Esophagus (tissue), 2 donors: ENCODE data around the gene RHBDD3. TPM values are rescaled to one million over a fixed set of nuclear protein-coding genes. Genes with fewer than 3 reads are reported as not detected.

Source experiments
- H3K27ac ChIP-seq, 2 donors: one replicate each; pipeline ENCODE4 v1.5.1; 2013; ENCODE audit warnings: low read depth in 2 of 2, mild to moderate bottlenecking in 2 of 2, inconsistent platforms in 1 of 2, low read length in 1 of 2, moderate library complexity in 1 of 2
- H3K27me3 ChIP-seq, 2 donors: one replicate each; pipeline ENCODE4 v1.6.1; 2013; ENCODE audit warnings: low read length in 2 of 2, control low read depth in 1 of 2, mild to moderate bottlenecking in 1 of 2; ENCODE audit not compliant: insufficient read depth in 2 of 2, control insufficient read depth in 1 of 2
- H3K36me3 ChIP-seq, 2 donors: one replicate each; pipeline ENCODE4 v1.6.1; 2013; ENCODE audit warnings: low read length in 1 of 2; ENCODE audit not compliant: control insufficient read depth in 2 of 2, insufficient read depth in 2 of 2
- H3K4me1 ChIP-seq, 2 donors: one replicate each; pipeline ENCODE4 v1.6.1; 2013; ENCODE audit warnings: low read length in 1 of 2; ENCODE audit not compliant: control insufficient read depth in 2 of 2, insufficient read depth in 2 of 2
- H3K4me3 ChIP-seq, 2 donors: one replicate each; pipeline ENCODE4 v1.5.1; 2013; ENCODE audit warnings: low read length in 2 of 2, mild to moderate bottlenecking in 2 of 2, low read depth in 1 of 2, moderate library complexity in 1 of 2
- H3K9me3 ChIP-seq, 2 donors: one replicate each; pipeline ENCODE4 v1.6.1; 2013; ENCODE audit warnings: mild to moderate bottlenecking in 2 of 2, low read depth in 1 of 2, low read length in 1 of 2, moderate library complexity in 1 of 2; ENCODE audit not compliant: control insufficient read depth in 2 of 2, insufficient read depth in 1 of 2
- WGBS, 2 donors: extraction: QIAGEN DNeasy Blood & Tissue Kit; methylation state at CpG; one replicate each; pipeline ENCODE4 v1.1.7; 2013; 5-methylcytosine and 5-hydroxymethylcytosine counted together
- polyA plus RNA-seq, 2 donors: library from polyadenylated mRNA; stranded (reverse); fragments of 200-250 nt; gene quantifications; one replicate each; pipeline ENCODE4 v1.2.3, GENCODE V29; 2013
- donor health status: healthy with polysubstance abuse.
- donor health status: Bipolar disorder and iron deficiency.

RHBDD3 gene
- polyA plus RNA-seq, 2 donors = 15.1 to 20.9 TPM

DNA sequence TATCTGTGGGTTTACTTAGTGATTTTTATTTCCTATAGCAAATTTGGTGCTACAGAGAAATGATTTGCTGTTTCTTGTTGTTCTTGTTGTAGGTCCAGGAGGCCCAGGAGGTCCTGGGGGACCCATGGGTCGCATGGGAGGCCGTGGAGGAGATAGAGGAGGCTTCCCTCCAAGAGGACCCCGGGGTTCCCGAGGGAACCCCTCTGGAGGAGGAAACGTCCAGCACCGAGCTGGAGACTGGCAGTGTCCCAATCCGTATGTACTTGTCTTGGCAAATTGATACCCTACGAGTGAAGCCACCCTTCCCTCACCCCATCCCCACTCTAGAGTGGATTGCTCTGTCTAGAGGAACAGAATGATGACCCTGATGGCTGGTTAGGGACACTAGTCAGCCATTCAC lies 30.9 kb upstream of the RHBDD3 start:
- no peak overlapping the region for H3K4me3 ChIP-seq
- H3K27me3 ChIP-seq = no peaks in the 10 kb centered on the region
- no peaks in the 10 kb centered on the region for H3K9me3 ChIP-seq
- peaks cover 16 to 44% of the 10 kb centered on the region in 2 donors for H3K36me3 ChIP-seq
- H3K27ac ChIP-seq = no peak overlapping the region
- WGBS, 2 donors = 74 to 83% methylated on average over 8 of the region's 8 CpGs
- peaks cover 0 to 4% of the 10 kb centered on the region in 2 donors for H3K4me1 ChIP-seq

DNA sequence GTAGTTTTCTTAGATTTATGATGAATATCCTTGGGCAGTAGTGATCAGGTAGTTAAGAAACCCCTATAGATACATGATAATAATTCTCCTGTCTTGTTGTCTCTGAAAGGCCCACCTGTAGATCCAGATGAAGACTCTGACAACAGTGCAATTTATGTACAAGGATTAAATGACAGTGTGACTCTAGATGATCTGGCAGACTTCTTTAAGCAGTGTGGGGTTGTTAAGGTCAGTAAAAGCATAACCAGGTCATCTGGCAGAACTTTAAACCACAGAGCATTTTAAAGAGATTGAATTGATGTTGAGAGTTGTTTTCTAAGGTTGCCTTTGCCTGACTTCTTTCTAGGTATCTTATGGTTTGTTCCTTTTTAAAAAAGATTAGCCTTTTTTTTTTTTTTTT lies 24.6 kb upstream of the RHBDD3 start:
- peaks cover 26 to 29% of the 10 kb centered on the region in 2 donors for H3K36me3 ChIP-seq
- H3K27ac ChIP-seq = no peak overlapping the region
- H3K27me3 ChIP-seq = no peaks in the 10 kb centered on the region
- H3K4me1 ChIP-seq = no peaks in the 10 kb centered on the region
- H3K4me3 ChIP-seq = no peak overlapping the region
- H3K9me3 ChIP-seq = no peaks in the 10 kb centered on the region

DNA sequence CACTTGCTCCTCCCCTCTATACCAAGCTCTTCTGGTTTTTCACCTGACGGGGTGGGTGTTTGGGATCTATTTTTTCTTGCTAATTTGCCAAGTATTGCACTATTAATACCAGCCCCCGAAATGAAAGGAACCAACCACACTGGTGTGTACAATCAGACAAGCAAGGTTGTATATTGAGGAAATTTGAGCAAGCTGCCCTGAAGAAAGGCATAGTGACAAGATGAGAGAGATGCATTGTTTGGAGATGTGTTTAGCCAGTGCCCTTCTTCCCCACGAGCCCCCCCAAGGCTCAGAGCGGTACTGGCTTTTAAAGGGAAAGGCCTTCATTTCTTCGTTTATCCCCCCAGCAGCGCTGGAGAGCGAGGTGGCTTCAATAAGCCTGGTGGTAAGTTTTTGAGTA lies 23.4 kb upstream of the RHBDD3 start:
- H3K4me3 ChIP-seq = no peak overlapping the region
- H3K9me3 ChIP-seq = no peaks in the 10 kb centered on the region
- no peak overlapping the region for H3K27ac ChIP-seq
- 70 to 75% methylated on average over 7 of the region's 7 CpGs for WGBS, 2 donors
- H3K27me3 ChIP-seq = no peaks in the 10 kb centered on the region
- H3K36me3 ChIP-seq = peaks cover 22 to 26% of the 10 kb centered on the region in 2 donors
- no peaks in the 10 kb centered on the region for H3K4me1 ChIP-seq

DNA sequence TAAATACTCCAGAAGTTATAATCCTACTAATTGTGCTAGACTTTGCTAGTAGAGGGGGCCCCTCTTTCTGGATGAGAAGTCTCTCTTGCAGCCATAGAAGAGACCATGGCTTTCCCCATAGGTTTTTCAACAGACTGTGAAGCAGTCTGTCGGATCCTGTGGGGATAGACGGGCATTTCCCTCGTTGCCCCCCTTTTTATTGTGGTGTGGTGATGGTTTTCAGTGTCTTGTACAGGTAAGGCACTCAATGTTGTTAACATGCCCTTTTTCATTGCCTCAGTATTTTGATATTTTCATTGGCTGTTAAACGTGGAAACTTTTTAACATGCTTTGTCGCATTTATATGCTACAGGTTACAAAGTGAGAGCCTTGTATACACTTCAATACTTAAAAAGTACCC lies 22.3 kb upstream of the RHBDD3 start:
- H3K27ac ChIP-seq = no peak overlapping the region
- no peaks in the 10 kb centered on the region for H3K9me3 ChIP-seq
- 61 to 67% methylated on average over 5 of the region's 5 CpGs for WGBS, 2 donors
- H3K36me3 ChIP-seq = peaks cover 20 to 21% of the 10 kb centered on the region in 2 donors
- H3K4me1 ChIP-seq = no peaks in the 10 kb centered on the region
- no peak overlapping the region for H3K4me3 ChIP-seq
- no peaks in the 10 kb centered on the region for H3K27me3 ChIP-seq

DNA sequence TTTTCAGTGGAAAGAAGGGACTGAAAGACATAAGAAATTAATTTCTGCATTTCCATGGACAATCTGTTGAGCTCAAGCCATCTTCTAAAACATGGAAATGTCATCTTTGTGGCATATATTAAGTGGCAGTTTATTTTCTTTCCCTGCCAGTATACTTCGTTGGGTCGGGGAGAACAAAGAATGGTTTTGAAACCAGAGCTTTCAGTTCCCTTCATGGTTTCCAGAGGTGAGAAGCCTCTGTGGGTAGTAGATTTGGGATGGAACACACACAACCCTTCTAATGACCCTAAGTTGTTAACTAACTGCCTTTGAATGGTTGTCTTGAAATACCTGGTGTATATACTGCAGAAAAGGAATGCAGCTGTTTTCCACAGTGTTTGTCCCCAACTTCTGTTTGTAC lies 21.1 kb upstream of the RHBDD3 start:
- 26 to 29% methylated on average over 2 of the region's 2 CpGs for WGBS, 2 donors
- H3K4me3 ChIP-seq = no peak overlapping the region

DNA sequence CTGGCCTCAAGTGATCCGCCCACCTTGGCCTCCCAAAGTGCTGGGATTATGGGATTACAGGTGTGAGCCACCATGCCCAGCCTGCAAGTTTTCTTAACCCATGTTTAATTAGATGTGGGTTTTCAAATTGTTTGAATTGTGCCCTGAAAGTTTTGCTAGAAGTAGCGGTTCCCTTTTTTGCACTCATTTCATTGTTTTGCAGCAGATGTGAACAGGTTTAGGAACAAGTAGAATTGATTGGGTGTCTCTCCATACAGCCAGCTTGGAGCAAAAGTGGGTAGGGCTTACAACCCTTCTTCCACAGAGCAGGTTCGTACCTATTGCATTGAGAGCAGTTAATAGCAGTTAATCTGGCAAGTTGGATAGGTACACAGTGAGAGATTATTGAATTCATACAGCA lies 16.4 kb upstream of the RHBDD3 start:
- Histone ChIP-seq H3K4me1 (no peaks in the 10 kb centered on the region), H3K36me3 (peaks cover 17 to 20% of the 10 kb centered on the region in 2 donors), H3K27ac (no peak overlapping the region), H3K4me3 (no peak overlapping the region), H3K9me3 (no peaks in the 10 kb centered on the region), H3K27me3 (no peaks in the 10 kb centered on the region)
- 91 to 92% methylated on average over 3 of the region's 3 CpGs for WGBS, 2 donors

More for the DNA sequence above, 21.1 kb upstream of the RHBDD3 start:
- Histone ChIP-seq H3K36me3 (peaks cover 18 to 26% of the 10 kb centered on the region in 2 donors), H3K9me3 (no peaks in the 10 kb centered on the region), H3K27ac (no peak overlapping the region), H3K27me3 (no peaks in the 10 kb centered on the region), H3K4me1 (no peaks in the 10 kb centered on the region)

DNA sequence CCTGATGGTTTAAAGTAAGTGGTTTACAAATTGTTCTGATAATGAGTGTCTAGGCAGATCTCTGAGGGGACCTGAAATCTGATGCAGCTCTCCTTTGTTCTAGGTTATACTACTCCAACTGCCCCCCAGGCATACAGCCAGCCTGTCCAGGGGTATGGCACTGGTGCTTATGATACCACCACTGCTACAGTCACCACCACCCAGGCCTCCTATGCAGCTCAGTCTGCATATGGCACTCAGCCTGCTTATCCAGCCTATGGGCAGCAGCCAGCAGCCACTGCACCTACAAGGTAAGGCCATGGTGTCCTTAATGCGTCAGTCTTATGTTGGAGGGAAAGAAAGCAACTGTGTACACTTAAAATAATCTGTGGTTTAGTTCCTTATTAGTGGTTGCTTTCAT lies 10.1 kb upstream of the RHBDD3 start:
- Histone ChIP-seq H3K9me3 (no peaks in the 10 kb centered on the region), H3K4me1 (peaks cover 0 to 3% of the 10 kb centered on the region in 2 donors), H3K27ac (no peak overlapping the region), H3K36me3 (peaks cover 15 to 24% of the 10 kb centered on the region in 2 donors), H3K4me3 (no peak overlapping the region), H3K27me3 (no peaks in the 10 kb centered on the region)
- 88 to 94% methylated on average over 1 of the region's 1 CpG for WGBS, 2 donors

DNA sequence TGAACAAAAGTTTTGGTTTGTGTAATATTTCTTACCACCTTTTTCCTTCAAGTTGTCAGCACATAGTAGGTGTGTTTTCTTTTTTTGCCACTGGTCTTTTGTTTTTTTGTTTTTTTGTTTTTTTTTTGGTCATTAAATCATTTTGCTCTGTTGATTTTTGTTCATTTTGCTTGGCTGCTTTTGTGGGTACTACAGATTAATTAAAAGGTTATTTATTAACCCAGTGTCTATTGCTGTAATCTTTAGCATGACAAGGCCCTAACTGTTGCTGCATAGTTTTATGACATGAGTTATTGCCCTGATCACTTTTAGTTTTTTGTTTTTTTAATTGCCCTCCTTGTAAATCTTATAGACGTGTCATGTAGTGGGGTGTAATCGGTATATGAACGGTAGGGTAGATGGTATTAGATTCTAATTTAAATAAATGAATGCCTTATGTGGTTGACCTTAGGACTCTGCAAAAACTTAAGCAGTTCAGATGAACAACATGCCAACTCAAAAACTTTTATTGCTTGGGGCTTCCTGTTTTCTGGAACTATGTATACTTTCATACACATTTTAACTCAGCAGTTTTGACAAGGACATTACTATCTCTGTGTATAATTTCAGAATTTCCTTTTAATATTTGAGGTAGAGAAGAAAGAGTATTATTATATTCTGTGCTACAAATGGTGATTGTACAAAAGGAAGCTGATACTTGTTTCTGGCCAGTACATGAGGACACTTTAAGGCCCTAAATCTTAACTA lies 8.2 kb upstream of the RHBDD3 start:
- H3K4me1 ChIP-seq = peaks cover 0 to 3% of the 10 kb centered on the region in 2 donors
- no peak overlapping the region for H3K4me3 ChIP-seq
- H3K9me3 ChIP-seq = no peaks in the 10 kb centered on the region
- no peak overlapping the region for H3K27ac ChIP-seq
- WGBS, 2 donors = 57 to 76% methylated on average over 3 of the region's 3 CpGs
- H3K36me3 ChIP-seq = peaks cover 15 to 20% of the 10 kb centered on the region in 2 donors
- no peaks in the 10 kb centered on the region for H3K27me3 ChIP-seq

DNA sequence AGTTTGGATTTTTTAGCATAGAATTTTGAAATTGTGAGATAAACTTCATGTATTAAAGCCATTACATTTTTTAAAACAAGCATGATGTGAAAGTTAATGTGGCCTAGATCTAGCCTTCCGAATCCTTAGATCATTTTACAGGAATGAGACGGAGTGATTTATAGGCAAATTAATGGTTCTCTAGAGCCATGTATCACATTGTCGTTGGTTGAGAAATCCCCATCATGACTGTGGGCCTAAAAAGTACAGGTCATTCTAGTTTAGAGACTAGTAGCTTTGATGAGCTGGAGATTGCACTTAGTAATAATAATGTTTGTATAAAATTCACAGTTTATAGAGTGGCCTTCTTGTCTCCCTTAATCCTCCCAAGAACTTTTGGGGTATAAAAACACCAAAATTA lies 7.4 kb upstream of the RHBDD3 start:
- 59 to 65% methylated on average over 3 of the region's 3 CpGs for WGBS, 2 donors
- Histone ChIP-seq H3K4me3 (no peak overlapping the region), H3K9me3 (no peaks in the 10 kb centered on the region), H3K4me1 (peaks cover 0 to 5% of the 10 kb centered on the region in 2 donors), H3K27ac (no peak overlapping the region), H3K27me3 (no peaks in the 10 kb centered on the region), H3K36me3 (peaks cover 15 to 19% of the 10 kb centered on the region in 2 donors)

DNA sequence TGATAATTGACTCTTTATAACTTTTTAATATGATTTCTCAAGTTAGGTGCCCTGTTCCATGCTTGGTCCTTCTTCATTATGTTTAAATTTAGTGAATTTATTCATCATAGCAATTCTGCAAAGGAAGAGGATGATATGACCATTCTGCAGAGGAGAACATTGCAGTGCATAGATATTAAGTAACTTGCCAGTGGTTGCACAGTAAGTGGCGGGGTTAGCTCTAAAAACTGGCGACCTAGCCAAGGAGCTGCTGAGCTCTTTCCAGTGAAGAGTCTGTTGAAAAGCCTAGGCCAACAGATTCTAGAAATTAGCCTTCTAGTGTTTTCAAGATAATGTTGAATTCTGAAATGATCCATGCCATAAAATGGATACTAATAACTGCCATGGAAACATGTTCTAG lies 4.8 kb upstream of the RHBDD3 start:
- H3K36me3 ChIP-seq = peaks cover 4 to 14% of the 10 kb centered on the region in 2 donors
- H3K9me3 ChIP-seq = no peaks in the 10 kb centered on the region
- no peaks in the 10 kb centered on the region for H3K27me3 ChIP-seq
- peaks cover 0 to 11% of the 10 kb centered on the region in 2 donors for H3K4me1 ChIP-seq
- 73 to 77% methylated on average over 2 of the region's 2 CpGs for WGBS, 2 donors
- H3K27ac ChIP-seq = no peak overlapping the region
- no peak overlapping the region for H3K4me3 ChIP-seq
